Mesenchymal stem cell (in vitro differentiated cells and primary cell): Measurements from ENCODE around the gene BANF1.
A peak's percentile ranks its signal among the peaks of the same experiment; 100 is the strongest.

Experiments
- DNase-seq: peaks from one replicate; pipeline ENCODE4 v3.0.0-alpha.2; 2013
- H2AFZ ChIP-seq: one replicate; pipeline ENCODE4 v1.6.1; 2013; ENCODE audit warnings: low read depth, mild to moderate bottlenecking, control low read depth, inconsistent platforms, low read length, moderate library complexity
- H2AK5ac ChIP-seq: 2 replicates; pipeline ENCODE4 v1.6.1; 2013; ENCODE audit warnings: low read length, moderate library complexity, mild to moderate bottlenecking, inconsistent platforms; ENCODE audit not compliant: severe bottlenecking
- H2BK120ac ChIP-seq: one replicate; pipeline ENCODE4 v1.6.1; 2013; ENCODE audit warnings: low read depth, mild to moderate bottlenecking, inconsistent platforms, low read length, moderate library complexity
- H2BK12ac ChIP-seq, 2 experiments: one replicate each; pipeline ENCODE4 v1.6.1; 2013; ENCODE audit warnings: inconsistent platforms in 2 of 2, low read length in 2 of 2, mild to moderate bottlenecking in 2 of 2, moderate library complexity in 2 of 2, control low read depth in 1 of 2
- H2BK15ac ChIP-seq: one replicate; pipeline ENCODE4 v1.6.1; 2013; ENCODE audit warnings: mild to moderate bottlenecking, low read depth, inconsistent platforms; ENCODE audit not compliant: poor library complexity, severe bottlenecking
- H2BK5ac ChIP-seq: 2 replicates; pipeline ENCODE4 v1.6.1; 2013; ENCODE audit warnings: low read depth, mild to moderate bottlenecking, low read length, control low read depth, inconsistent platforms; ENCODE audit not compliant: poor library complexity, severe bottlenecking
- H3K14ac ChIP-seq, 2 experiments: one replicate each; pipeline ENCODE4 v1.6.1; 2013; ENCODE audit warnings: inconsistent platforms in 2 of 2, low read length in 2 of 2, control low read depth in 1 of 2, mild to moderate bottlenecking in 1 of 2, moderate library complexity in 1 of 2
- H3K18ac ChIP-seq, 2 experiments: one replicate each; pipeline ENCODE4 v1.6.1; 2013; ENCODE audit warnings: inconsistent platforms in 2 of 2, low read length in 2 of 2, control low read depth in 1 of 2, low read depth in 1 of 2, mild to moderate bottlenecking in 1 of 2
- H3K23ac ChIP-seq, 2 experiments: one replicate each; pipeline ENCODE4 v1.6.1; 2013; ENCODE audit warnings: inconsistent platforms in 2 of 2, low read length in 2 of 2, mild to moderate bottlenecking in 2 of 2, moderate library complexity in 2 of 2, control low read depth in 1 of 2
- H3K27ac ChIP-seq: 2 replicates; pipeline ENCODE4 v1.5.1; 2013; ENCODE audit warnings: mild to moderate bottlenecking, moderate library complexity, low read length, control low read depth, inconsistent platforms; ENCODE audit not compliant: poor library complexity, severe bottlenecking
- H3K27me3 ChIP-seq, 2 experiments: 2 replicates each; pipeline versions ENCODE4 v1.6.1 to v1.7.0; 2013; ENCODE audit warnings: low read length in 2 of 2, mild to moderate bottlenecking in 2 of 2, moderate library complexity in 2 of 2, control low read depth in 1 of 2, inconsistent platforms in 1 of 2; ENCODE audit not compliant: control insufficient read depth in 1 of 2, insufficient read depth in 1 of 2
- H3K36me3 ChIP-seq, 2 experiments: 2 replicates each; pipeline versions ENCODE4 v1.6.1 to v1.7.0; 2013; ENCODE audit warnings: low read length in 2 of 2, control low read depth in 1 of 2, inconsistent platforms in 1 of 2, low read depth in 1 of 2, mild to moderate bottlenecking in 1 of 2; ENCODE audit not compliant: insufficient read depth in 2 of 2, control insufficient read depth in 1 of 2
- H3K4ac ChIP-seq, 2 experiments: one replicate each; pipeline ENCODE4 v1.6.1; 2013; ENCODE audit warnings: inconsistent platforms in 2 of 2, low read length in 2 of 2, mild to moderate bottlenecking in 2 of 2, moderate library complexity in 2 of 2, control low read depth in 1 of 2, low read depth in 1 of 2
- H3K4me1 ChIP-seq: 2 replicates; pipeline ENCODE4 v1.6.1; 2013; ENCODE audit warnings: low read depth, low read length, control low read depth; ENCODE audit not compliant: control insufficient read depth, insufficient read depth
- H3K4me2 ChIP-seq: 2 replicates; pipeline ENCODE4 v1.6.1; 2013; ENCODE audit warnings: low read length, mild to moderate bottlenecking, inconsistent platforms; ENCODE audit not compliant: poor library complexity, severe bottlenecking
- H3K4me3 ChIP-seq, 2 experiments: 2 replicates each; pipeline versions ENCODE4 v1.5.1 to v1.7.0; 2013; ENCODE audit warnings: low read length in 2 of 2, mild to moderate bottlenecking in 2 of 2, control low read depth in 1 of 2, low read depth in 1 of 2; ENCODE audit not compliant: insufficient read depth in 1 of 2
- H3K79me1 ChIP-seq: replicated peaks from 2 replicates; pipeline ENCODE4 v1.6.1; 2013; ENCODE audit warnings: mild to moderate bottlenecking, control low read depth, low read length, inconsistent platforms; ENCODE audit not compliant: poor library complexity, severe bottlenecking
- H3K9ac ChIP-seq: 2 replicates; pipeline ENCODE4 v1.7.0; 2013; ENCODE audit warnings: mild to moderate bottlenecking, low read length, moderate library complexity
- H3K9me3 ChIP-seq: 2 replicates; pipeline ENCODE4 v1.7.0; 2013; ENCODE audit warnings: mild to moderate bottlenecking, low read length; ENCODE audit not compliant: control insufficient read depth
- H4K8ac ChIP-seq: one replicate; pipeline ENCODE4 v1.6.1; 2013; ENCODE audit warnings: inconsistent platforms, mild to moderate bottlenecking, low read length, moderate library complexity
- H4K91ac ChIP-seq: one replicate; pipeline ENCODE4 v1.6.1; 2013; ENCODE audit warnings: mild to moderate bottlenecking, low read length, inconsistent platforms
- WGBS: methylation state at CpG from one replicate; pipeline ENCODE4 v1.1.7; 2013; ENCODE audit warnings: mixed read lengths; 5-methylcytosine and 5-hydroxymethylcytosine counted together

The BANF1 gene

DNA sequence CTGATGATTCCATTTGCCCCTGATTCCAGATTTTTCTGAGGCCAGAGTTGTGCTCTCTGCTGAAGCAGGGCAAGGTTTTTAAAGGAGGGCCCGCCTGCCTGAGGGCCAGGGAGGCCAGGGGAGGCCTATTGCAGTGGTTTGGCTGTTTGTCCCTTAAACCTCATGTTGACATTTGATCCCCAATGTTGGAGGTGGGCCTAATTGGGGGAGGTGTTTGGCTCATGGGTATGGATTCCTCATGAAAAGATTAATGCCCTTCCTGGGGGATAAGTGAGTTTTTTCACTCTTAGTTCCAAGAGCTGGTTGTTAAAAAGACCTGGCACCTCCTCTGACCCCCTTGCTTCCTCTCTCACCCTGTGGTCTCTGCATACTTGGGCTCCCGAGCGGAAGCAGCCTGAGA is 37.5 kb downstream of the BANF1 start:
- H3K36me3 ChIP-seq: peaks cover 0 to 17% of the 10 kb centered on the region in 2 experiments
- no peak overlapping the region for H4K91ac ChIP-seq
- peaks cover 7 to 40% of the 10 kb centered on the region in 2 experiments for H3K27me3 ChIP-seq
- H2BK15ac ChIP-seq: no peak overlapping the region
- no peak overlapping the region for H2BK120ac ChIP-seq
- H3K23ac ChIP-seq: no peak overlapping the region
- no peak overlapping the region for H2BK5ac ChIP-seq
- H3K9ac ChIP-seq: no peak overlapping the region
- no peak overlapping the region for H2AFZ ChIP-seq
- H3K4me2 ChIP-seq: no peak overlapping the region
- H2AK5ac ChIP-seq: no peak overlapping the region
- H3K4me3 ChIP-seq: no peak overlapping the region
- H3K4me1 ChIP-seq: no peaks in the 10 kb centered on the region
- H3K14ac ChIP-seq: no peak overlapping the region
- H3K18ac ChIP-seq: no peak overlapping the region
- no peak overlapping the region for H3K27ac ChIP-seq
- no peak for DNase-seq
- H3K9me3 ChIP-seq: peaks cover 2% of the 10 kb centered on the region
- H2BK12ac ChIP-seq: no peak overlapping the region
- no peaks in the 10 kb centered on the region for H3K79me1 ChIP-seq
- H4K8ac ChIP-seq: no peak overlapping the region
- WGBS: 74% methylated on average over 3 of the region's 3 CpGs
- no peak overlapping the region for H3K4ac ChIP-seq

- H3K9ac ChIP-seq: no peak overlapping the region
- H3K27me3 ChIP-seq: peaks cover 12 to 46% of the 10 kb centered on the region in 2 experiments
Observed at GRCh38 chr11:66042227-66042995, 40.1 kb downstream of the BANF1 start.

GRCh38 chr11:66042996-66043906 is 40.9 kb downstream of the BANF1 start:
- no peak overlapping the region for H2BK120ac ChIP-seq
- no peak overlapping the region for H2AK5ac ChIP-seq
- no peak overlapping the region for H3K4me3 ChIP-seq
- H2AFZ ChIP-seq: no peak overlapping the region
- WGBS: 97% methylated on average over 86 of the region's 88 CpGs
- H4K8ac ChIP-seq: no peak overlapping the region
- no peak for DNase-seq
- H2BK5ac ChIP-seq: no peak overlapping the region
- peak overlapping the region in 1 of 2 experiments; percentile 36 for H3K23ac ChIP-seq
- no peak overlapping the region for H4K91ac ChIP-seq
- peaks cover 17% of the 10 kb centered on the region for H3K4me1 ChIP-seq
- no peak overlapping the region for H3K27ac ChIP-seq
- H3K9me3 ChIP-seq: no peaks in the 10 kb centered on the region
- H3K18ac ChIP-seq: no peak overlapping the region
- no peak overlapping the region for H2BK15ac ChIP-seq
- no peak overlapping the region for H3K4me2 ChIP-seq
- H3K36me3 ChIP-seq: peaks cover 0 to 20% of the 10 kb centered on the region in 2 experiments
- H3K4ac ChIP-seq: no peak overlapping the region
- no peak overlapping the region for H2BK12ac ChIP-seq
- H3K9ac ChIP-seq: no peak overlapping the region
- H3K79me1 ChIP-seq: no peaks in the 10 kb centered on the region
- peak overlapping the region in 1 of 2 experiments; percentile 39 for H3K14ac ChIP-seq
- H3K27me3 ChIP-seq: peaks cover 12 to 55% of the 10 kb centered on the region in 2 experiments

More at GRCh38 chr11:66042227-66042995, 40.1 kb downstream of the BANF1 start:
- no peak overlapping the region for H3K4me2 ChIP-seq
- H2BK5ac ChIP-seq: no peak overlapping the region
- H3K4me1 ChIP-seq: peaks cover 9% of the 10 kb centered on the region
- H3K79me1 ChIP-seq: no peaks in the 10 kb centered on the region
- no peak overlapping the region for H3K18ac ChIP-seq
- no peak overlapping the region for H2BK120ac ChIP-seq
- WGBS: 97% methylated on average over 80 of the region's 81 CpGs
- no peak overlapping the region for H3K4me3 ChIP-seq
- H3K14ac ChIP-seq: no peak overlapping the region
- H4K91ac ChIP-seq: no peak overlapping the region
- no peak overlapping the region for H2AK5ac ChIP-seq
- no peak overlapping the region for H3K27ac ChIP-seq
- H4K8ac ChIP-seq: no peak overlapping the region
- no peak for DNase-seq
- no peak overlapping the region for H2AFZ ChIP-seq
- peaks cover 0 to 20% of the 10 kb centered on the region in 2 experiments for H3K36me3 ChIP-seq
- H3K23ac ChIP-seq: no peak overlapping the region
- no peaks in the 10 kb centered on the region for H3K9me3 ChIP-seq
- H3K4ac ChIP-seq: no peak overlapping the region
- no peak overlapping the region for H2BK15ac ChIP-seq
- no peak overlapping the region for H2BK12ac ChIP-seq

DNA sequence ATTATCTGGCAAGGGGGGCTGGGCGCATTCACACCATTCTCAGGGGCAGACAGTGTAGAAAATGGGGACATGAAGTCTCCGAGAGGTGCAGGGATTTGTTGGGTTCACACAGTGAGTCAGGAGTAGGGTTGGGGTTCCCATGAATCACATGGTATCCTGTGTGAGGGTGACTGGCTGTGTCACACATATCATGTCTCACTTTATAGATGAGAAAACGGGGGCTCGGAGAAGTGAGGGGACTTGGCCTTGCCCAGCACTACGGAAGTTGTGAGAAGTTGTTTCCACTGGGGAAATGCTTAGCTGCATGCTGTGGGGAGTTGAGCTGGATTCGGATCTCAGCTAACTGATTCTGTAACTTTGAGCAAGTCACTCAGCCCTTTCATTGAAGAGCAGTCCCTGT is 42.5 kb downstream of the BANF1 start:
- peaks cover 0 to 20% of the 10 kb centered on the region in 2 experiments for H3K36me3 ChIP-seq
- H3K27me3 ChIP-seq: peaks cover 10 to 62% of the 10 kb centered on the region in 2 experiments
- H2BK5ac ChIP-seq: no peak overlapping the region
- no peak overlapping the region for H2AFZ ChIP-seq
- H2BK120ac ChIP-seq: no peak overlapping the region
- H3K4ac ChIP-seq: no peak overlapping the region
- no peak overlapping the region for H3K18ac ChIP-seq
- no peak overlapping the region for H2AK5ac ChIP-seq
- H3K14ac ChIP-seq: no peak overlapping the region
- DNase-seq: no peak
- no peak overlapping the region for H3K9ac ChIP-seq
- H3K79me1 ChIP-seq: peaks cover 1% of the 10 kb centered on the region
- H4K8ac ChIP-seq: no peak overlapping the region
- H3K27ac ChIP-seq: no peak overlapping the region
- WGBS: 90% methylated on average over 6 of the region's 6 CpGs
- H2BK12ac ChIP-seq: no peak overlapping the region
- H3K4me1 ChIP-seq: peaks cover 29% of the 10 kb centered on the region
- H3K23ac ChIP-seq: no peak overlapping the region
- H3K4me3 ChIP-seq: no peak overlapping the region
- H3K9me3 ChIP-seq: no peaks in the 10 kb centered on the region
- H3K4me2 ChIP-seq: no peak overlapping the region
- no peak overlapping the region for H2BK15ac ChIP-seq
- no peak overlapping the region for H4K91ac ChIP-seq
